22Rv1 (cell line): ENCODE results near the gene SLC36A4.

ENCODE experiments used
- ZFX ChIP-seq: fragments of 450-650 bp; IDR thresholded peaks from 2 replicates; pipeline ENCODE4 v1.6.1; 2017; ENCODE audit warnings: antibody characterized with exemption, borderline replicate concordance
- TF ChIP-seq, protein P1 (sequence below): fragments of 450-650 bp; IDR thresholded peaks from 2 replicates; pipeline ENCODE4 v1.5.1; 2017; ENCODE audit warnings: mild to moderate bottlenecking

DNA sequence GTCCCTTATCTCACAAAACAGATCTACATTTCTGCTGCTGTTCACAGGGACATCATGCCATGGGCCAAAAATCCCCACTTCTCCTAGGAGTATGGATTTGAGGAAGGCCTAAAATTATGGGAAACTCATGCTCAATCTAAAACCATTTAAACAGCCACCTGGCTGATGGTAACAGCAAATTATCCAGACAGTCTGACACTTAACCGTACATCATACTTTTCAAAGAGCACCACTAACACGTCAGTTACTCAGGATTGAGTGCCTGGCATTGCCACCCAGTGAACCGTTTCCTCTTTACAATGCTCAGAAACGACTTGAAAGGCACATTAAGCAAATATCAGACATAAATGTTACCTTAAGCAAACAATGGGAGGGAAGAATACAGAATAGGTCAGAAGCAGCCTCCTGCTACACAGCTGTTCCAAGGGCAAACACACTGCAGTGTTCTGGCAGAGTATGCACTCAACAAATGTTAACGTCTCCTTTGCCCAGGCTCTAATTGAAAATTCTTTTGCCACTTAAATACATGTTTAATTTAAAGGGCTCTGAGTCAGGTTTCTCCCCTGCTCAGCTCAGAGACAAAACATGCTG lies 18.8 kb upstream of the SLC36A4 start:
- TF ChIP-seq, protein P1, sequence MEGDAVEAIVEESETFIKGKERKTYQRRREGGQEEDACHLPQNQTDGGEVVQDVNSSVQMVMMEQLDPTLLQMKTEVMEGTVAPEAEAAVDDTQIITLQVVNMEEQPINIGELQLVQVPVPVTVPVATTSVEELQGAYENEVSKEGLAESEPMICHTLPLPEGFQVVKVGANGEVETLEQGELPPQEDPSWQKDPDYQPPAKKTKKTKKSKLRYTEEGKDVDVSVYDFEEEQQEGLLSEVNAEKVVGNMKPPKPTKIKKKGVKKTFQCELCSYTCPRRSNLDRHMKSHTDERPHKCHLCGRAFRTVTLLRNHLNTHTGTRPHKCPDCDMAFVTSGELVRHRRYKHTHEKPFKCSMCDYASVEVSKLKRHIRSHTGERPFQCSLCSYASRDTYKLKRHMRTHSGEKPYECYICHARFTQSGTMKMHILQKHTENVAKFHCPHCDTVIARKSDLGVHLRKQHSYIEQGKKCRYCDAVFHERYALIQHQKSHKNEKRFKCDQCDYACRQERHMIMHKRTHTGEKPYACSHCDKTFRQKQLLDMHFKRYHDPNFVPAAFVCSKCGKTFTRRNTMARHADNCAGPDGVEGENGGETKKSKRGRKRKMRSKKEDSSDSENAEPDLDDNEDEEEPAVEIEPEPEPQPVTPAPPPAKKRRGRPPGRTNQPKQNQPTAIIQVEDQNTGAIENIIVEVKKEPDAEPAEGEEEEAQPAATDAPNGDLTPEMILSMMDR: no peak
- TF ChIP-seq ZFX: no peak
